ENCODE data around the gene CGGBP1. TPM values are rescaled to one million over a fixed set of nuclear protein-coding genes. Genes with fewer than 3 reads are reported as not detected.

CGGBP1 gene
- total and polyA plus RNA-seq, 2 donors (not counting 1 experiment from before 2014, with no cell fraction given), result 57.3 to 121 TPM

DNA sequence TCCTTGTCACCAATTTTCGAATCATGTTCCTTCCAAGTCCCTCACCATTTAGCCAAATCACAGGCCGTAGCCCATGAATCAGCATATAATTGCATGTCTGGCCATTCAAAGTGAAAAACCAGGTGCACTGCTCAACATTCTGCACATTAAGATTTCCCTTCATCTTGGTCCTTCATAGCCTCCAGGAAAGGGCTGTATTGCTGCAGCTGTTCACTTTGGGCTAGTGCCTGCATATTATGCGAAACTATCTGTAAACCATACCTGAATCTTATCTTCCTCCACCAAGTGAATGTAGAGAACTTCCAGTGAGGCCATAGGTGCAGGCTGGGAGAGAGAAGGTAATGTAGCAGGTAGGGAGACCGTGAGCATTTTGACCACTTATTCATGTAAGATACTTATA is 18.3 kb downstream of the CGGBP1 start:
- ATAC-seq (ENCODE audit: low read depth) (no peak), DNase-seq (no peak)
- intact Hi-C loops (cut with micrococcal nuclease), result no loop called here
- H3K9me3 ChIP-seq (ENCODE audit: control extremely low read depth in 1 of 3, control insufficient read depth in 2 of 3, insufficient read depth in 1 of 3, low read length in 2 of 3), result no peaks in the 10 kb centered on the region
- H3K4me2 ChIP-seq (replicated peaks; ENCODE audit: low read depth, low read length, poor library complexity, severe bottlenecking), result no peak overlapping the region
- H3K27ac ChIP-seq (ENCODE audit: low read length in 2 of 2), result no peak overlapping the region
- no peak overlapping the region for H3K9ac ChIP-seq (ENCODE audit: low read length)
- no peak overlapping the region for H3K27ac Mint-ChIP-seq
- H4K20me1 ChIP-seq (ENCODE audit: control insufficient read depth, insufficient read depth, low read length, poor library complexity, severe bottlenecking), result no peaks in the 10 kb centered on the region
- CTCF ChIA-PET, result no interaction called here
- no peaks in the 10 kb centered on the region for H3K79me2 ChIP-seq (ENCODE audit: control insufficient read depth, insufficient read depth, low read length)
- H3K27me3 ChIP-seq (replicated peaks in 1 of 4; ENCODE audit: control extremely low read depth in 1 of 4, control insufficient read depth in 3 of 4, insufficient read depth in 4 of 4, low read length in 3 of 4), result no peaks in the 10 kb centered on the region
- H3K4me3 ChIP-seq (ENCODE audit: control extremely low read depth in 1 of 5, extremely low read depth in 1 of 5, insufficient read depth in 1 of 5, low read depth in 2 of 5, low read length in 4 of 5), result no peak overlapping the region
- POLR2A ChIA-PET, result no interaction called here
- no peaks in the 10 kb centered on the region for H3K27me3 Mint-ChIP-seq
- no peak overlapping the region for H2AFZ ChIP-seq (ENCODE audit: insufficient read depth, low read depth, low read length, poor library complexity, severe bottlenecking)
- H3K9me3 Mint-ChIP-seq (ENCODE audit: insufficient read depth), result no peaks in the 10 kb centered on the region
- H3K4me1 ChIP-seq (ENCODE audit: control insufficient read depth in 2 of 2, insufficient read depth in 2 of 2, low read length in 2 of 2), result no peaks in the 10 kb centered on the region
- 88% methylated on average over 2 of the region's 4 CpGs for WGBS (ENCODE audit: insufficient coverage)
- no peak overlapping the region for H3K4me3 Mint-ChIP-seq
- H3K36me3 ChIP-seq (replicated peaks in 1 of 2; ENCODE audit: control extremely low read depth in 1 of 2, control insufficient read depth in 1 of 2, extremely low read depth in 1 of 2, insufficient read depth in 2 of 2, low read length in 1 of 2), result no peaks in the 10 kb centered on the region
- no peaks in the 10 kb centered on the region for H3K4me1 Mint-ChIP-seq
- TF ChIP-seq, protein P1, sequence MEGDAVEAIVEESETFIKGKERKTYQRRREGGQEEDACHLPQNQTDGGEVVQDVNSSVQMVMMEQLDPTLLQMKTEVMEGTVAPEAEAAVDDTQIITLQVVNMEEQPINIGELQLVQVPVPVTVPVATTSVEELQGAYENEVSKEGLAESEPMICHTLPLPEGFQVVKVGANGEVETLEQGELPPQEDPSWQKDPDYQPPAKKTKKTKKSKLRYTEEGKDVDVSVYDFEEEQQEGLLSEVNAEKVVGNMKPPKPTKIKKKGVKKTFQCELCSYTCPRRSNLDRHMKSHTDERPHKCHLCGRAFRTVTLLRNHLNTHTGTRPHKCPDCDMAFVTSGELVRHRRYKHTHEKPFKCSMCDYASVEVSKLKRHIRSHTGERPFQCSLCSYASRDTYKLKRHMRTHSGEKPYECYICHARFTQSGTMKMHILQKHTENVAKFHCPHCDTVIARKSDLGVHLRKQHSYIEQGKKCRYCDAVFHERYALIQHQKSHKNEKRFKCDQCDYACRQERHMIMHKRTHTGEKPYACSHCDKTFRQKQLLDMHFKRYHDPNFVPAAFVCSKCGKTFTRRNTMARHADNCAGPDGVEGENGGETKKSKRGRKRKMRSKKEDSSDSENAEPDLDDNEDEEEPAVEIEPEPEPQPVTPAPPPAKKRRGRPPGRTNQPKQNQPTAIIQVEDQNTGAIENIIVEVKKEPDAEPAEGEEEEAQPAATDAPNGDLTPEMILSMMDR (IDR thresholded peaks at IDR 0.05), result no peak
- no peak for TF ChIP-seq EZH2 (IDR thresholded peaks at IDR 0.05; ENCODE audit: borderline replicate concordance, insufficient read depth, low read depth, low read length, poor library complexity, severe bottlenecking)

DNA sequence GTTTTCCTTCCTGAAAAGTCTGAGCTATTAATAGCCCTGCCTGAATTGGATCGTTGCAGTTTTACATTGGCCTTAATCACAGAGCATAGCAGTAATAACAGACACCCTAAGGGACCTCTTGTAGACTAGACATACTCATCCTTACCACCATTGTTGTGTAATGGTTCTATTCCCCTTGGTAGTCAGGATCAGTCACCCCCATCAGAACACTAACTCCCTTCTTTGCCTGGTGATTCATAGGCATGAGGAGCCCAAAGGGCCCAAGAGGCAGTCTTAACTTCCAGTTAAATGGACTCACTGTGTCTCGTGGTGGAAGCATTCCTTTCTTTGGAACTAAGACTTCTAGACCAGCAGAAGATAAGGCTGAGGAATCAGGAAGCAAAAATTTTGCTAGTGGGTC is 20.2 kb downstream of the CGGBP1 start:
- Histone ChIP-seq H3K4me3 (ENCODE audit: control extremely low read depth in 1 of 5, extremely low read depth in 1 of 5, insufficient read depth in 1 of 5, low read depth in 2 of 5, low read length in 4 of 5) (no peak overlapping the region), H3K27ac (ENCODE audit: low read length in 2 of 2) (no peak overlapping the region), H3K79me2 (ENCODE audit: control insufficient read depth, insufficient read depth, low read length) (no peaks in the 10 kb centered on the region), H3K4me2 (replicated peaks; ENCODE audit: low read depth, low read length, poor library complexity, severe bottlenecking) (no peak overlapping the region), H3K27me3 (replicated peaks in 1 of 4; ENCODE audit: control extremely low read depth in 1 of 4, control insufficient read depth in 3 of 4, insufficient read depth in 4 of 4, low read length in 3 of 4) (no peaks in the 10 kb centered on the region), H4K20me1 (ENCODE audit: control insufficient read depth, insufficient read depth, low read length, poor library complexity, severe bottlenecking) (no peaks in the 10 kb centered on the region), H3K4me1 (ENCODE audit: control insufficient read depth in 2 of 2, insufficient read depth in 2 of 2, low read length in 2 of 2) (peaks cover 0 to 4% of the 10 kb centered on the region in 2 donors), H3K9ac (ENCODE audit: low read length) (no peak overlapping the region), H2AFZ (ENCODE audit: insufficient read depth, low read depth, low read length, poor library complexity, severe bottlenecking) (no peak overlapping the region), H3K9me3 (ENCODE audit: control extremely low read depth in 1 of 3, control insufficient read depth in 2 of 3, insufficient read depth in 1 of 3, low read length in 2 of 3) (no peaks in the 10 kb centered on the region), H3K36me3 (replicated peaks in 1 of 2; ENCODE audit: control extremely low read depth in 1 of 2, control insufficient read depth in 1 of 2, extremely low read depth in 1 of 2, insufficient read depth in 2 of 2, low read length in 1 of 2) (no peaks in the 10 kb centered on the region)
- WGBS (ENCODE audit: insufficient coverage), result 100% methylated on average over 1 of the region's 2 CpGs
- H3K27me3 Mint-ChIP-seq, result no peaks in the 10 kb centered on the region
- H3K4me3 Mint-ChIP-seq, result no peak overlapping the region
- peaks cover 10% of the 10 kb centered on the region for H3K4me1 Mint-ChIP-seq
- ChIA-PET CTCF (no interaction called here), POLR2A (no interaction called here)
- TF ChIP-seq, protein P1 (IDR thresholded peaks at IDR 0.05), result no peak
- no peak overlapping the region for H3K27ac Mint-ChIP-seq
- H3K9me3 Mint-ChIP-seq (ENCODE audit: insufficient read depth), result no peaks in the 10 kb centered on the region
- ATAC-seq (ENCODE audit: low read depth) (no peak), DNase-seq (no peak)
- intact Hi-C loops (cut with micrococcal nuclease), result no loop called here
